ENCODE data around the gene ITPK1. TPM values are rescaled to one million over a fixed set of nuclear protein-coding genes. Genes with fewer than 3 reads are reported as not detected.

Gene ITPK1
- total RNA-seq, 1 donor from 2014 or later = 112 TPM

DNA sequence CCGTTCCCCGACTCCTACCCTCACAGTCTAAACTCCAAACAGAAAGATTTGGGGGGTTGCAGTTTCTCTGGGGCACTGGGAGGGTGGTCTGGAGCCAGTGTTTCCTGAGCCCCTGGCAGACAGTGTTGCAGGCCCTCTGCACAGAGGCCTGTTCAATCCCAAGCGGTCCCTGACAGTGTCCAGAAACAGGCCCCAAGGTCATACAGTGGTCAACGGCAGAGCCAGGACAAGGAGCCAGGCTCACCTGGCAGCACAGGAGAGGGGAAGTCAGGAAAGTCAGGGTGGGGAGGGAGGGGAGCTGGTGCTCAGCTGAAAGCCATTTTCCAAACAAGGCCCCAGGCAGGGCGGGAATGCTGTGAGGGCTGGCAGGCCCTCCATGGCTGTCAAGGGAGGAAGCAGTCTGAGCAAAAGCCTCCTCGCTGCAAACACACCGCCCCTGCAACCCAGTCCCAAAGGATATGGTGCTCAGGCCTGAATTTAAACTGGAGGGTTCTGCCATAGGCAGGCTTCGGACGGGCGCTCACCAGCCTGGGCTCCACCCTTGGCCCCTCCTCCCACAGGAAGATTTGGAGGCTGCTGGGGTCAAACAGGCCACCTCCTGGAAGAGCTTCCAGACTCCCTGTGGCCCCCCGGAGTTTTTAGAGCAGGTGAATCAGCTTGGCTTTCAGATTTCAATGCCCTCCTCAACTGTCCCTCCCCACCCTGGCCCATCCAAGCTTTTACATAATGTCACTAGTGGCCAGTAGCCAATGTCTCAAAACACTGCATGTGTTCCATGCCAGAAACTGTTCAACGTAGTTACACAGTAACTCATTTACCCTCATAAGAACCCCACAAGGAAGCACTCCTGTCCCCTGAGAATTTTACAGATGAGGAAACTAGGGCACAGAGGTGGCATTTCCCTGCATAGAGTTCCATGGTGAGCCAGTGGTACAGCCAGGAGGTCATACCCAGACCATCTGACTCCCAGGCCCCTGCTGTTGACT is 151.3 kb downstream of the ITPK1 start:
- peak overlapping the region; percentile 86 for H3K27ac ChIP-seq (replicated peaks)
- H3K4me3 ChIP-seq = no peak overlapping the region
- H3K36me3 ChIP-seq = peaks cover 22% of the 10 kb centered on the region
- TF ChIP-seq CTCF (IDR thresholded peaks at IDR 0.05; ENCODE audit: borderline replicate concordance) = no peak
- H3K4me1 ChIP-seq = peaks cover 54% of the 10 kb centered on the region
- no peaks in the 10 kb centered on the region for H3K27me3 ChIP-seq (ENCODE audit: low read depth)
- H3K9me3 ChIP-seq (replicated peaks) = no peaks in the 10 kb centered on the region
- DNase-seq = peak; percentile 20
- intact Hi-C loops (cut with micrococcal nuclease) = no loop called here

DNA sequence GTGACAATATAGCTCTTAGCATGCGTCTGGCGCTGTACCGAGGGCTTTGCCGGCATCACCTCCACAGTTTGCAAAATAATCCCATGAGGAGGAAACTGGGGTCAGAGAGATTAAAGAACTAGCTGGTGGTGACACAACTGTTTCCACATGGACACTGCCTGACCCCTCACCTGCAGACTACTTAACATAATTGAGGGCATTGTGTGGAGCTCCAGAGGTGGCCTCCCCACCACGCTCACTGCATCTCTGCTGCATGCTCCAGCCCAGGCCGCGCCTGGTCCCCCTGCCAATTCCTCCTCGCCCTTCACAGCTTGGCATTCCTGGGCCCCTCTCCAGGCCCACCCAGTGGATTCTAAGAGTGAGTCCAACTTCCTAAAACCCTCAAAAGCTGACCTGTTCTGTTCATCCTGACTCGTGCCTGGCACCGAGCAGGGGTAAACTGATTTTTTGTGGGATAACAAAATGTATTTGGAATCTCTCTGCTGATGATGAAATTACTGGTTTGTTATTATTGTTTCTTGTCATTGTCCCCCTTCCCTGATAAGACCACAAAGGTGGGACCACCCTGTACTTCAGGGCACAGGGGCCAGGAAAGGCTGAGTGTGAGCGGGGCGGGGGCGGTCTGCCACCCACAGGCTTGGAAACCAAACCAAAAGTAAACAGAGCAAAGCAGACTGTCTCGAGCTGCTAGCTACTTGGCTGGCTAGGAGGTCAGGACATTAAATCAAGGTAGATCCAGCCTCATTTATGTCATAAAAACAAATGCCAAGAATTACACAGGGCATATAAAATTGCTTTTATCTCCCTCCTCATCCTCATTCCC is 152.2 kb downstream of the ITPK1 start:
- no peaks in the 10 kb centered on the region for H3K9me3 ChIP-seq (replicated peaks)
- peak overlapping the region; percentile 86 for H3K27ac ChIP-seq (replicated peaks)
- intact Hi-C loops (cut with micrococcal nuclease) = no loop called here
- no peak for TF ChIP-seq CTCF (IDR thresholded peaks at IDR 0.05; ENCODE audit: borderline replicate concordance)
- H3K36me3 ChIP-seq = peaks cover 23% of the 10 kb centered on the region
- H3K4me1 ChIP-seq = peaks cover 54% of the 10 kb centered on the region
- peak; percentile 15 for DNase-seq
- no peak overlapping the region for H3K4me3 ChIP-seq
- no peaks in the 10 kb centered on the region for H3K27me3 ChIP-seq (ENCODE audit: low read depth)

DNA sequence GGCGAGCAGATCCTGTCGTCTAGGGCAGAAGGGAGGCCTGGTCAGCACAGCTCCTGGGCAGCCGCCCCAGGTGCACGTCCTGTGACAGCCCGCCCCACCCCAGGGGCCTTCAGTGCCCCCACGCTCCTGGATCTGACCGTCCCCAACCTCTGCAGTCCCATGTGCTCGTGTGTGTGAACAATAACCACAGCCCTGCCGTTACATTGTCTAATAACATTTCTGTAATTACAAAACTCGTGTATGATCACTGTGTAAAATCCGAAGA is 153.0 kb downstream of the ITPK1 start:
- Histone ChIP-seq H3K27me3 (ENCODE audit: low read depth) (no peaks in the 10 kb centered on the region), H3K27ac (replicated peaks) (peak overlapping the region; percentile 86), H3K9me3 (replicated peaks) (no peaks in the 10 kb centered on the region), H3K4me3 (no peak overlapping the region), H3K4me1 (peaks cover 56% of the 10 kb centered on the region), H3K36me3 (peaks cover 31% of the 10 kb centered on the region)
- no peak for TF ChIP-seq CTCF (IDR thresholded peaks at IDR 0.05; ENCODE audit: borderline replicate concordance)
- DNase-seq = peak; percentile 5
- intact Hi-C loops (cut with micrococcal nuclease) = no loop called here

DNA sequence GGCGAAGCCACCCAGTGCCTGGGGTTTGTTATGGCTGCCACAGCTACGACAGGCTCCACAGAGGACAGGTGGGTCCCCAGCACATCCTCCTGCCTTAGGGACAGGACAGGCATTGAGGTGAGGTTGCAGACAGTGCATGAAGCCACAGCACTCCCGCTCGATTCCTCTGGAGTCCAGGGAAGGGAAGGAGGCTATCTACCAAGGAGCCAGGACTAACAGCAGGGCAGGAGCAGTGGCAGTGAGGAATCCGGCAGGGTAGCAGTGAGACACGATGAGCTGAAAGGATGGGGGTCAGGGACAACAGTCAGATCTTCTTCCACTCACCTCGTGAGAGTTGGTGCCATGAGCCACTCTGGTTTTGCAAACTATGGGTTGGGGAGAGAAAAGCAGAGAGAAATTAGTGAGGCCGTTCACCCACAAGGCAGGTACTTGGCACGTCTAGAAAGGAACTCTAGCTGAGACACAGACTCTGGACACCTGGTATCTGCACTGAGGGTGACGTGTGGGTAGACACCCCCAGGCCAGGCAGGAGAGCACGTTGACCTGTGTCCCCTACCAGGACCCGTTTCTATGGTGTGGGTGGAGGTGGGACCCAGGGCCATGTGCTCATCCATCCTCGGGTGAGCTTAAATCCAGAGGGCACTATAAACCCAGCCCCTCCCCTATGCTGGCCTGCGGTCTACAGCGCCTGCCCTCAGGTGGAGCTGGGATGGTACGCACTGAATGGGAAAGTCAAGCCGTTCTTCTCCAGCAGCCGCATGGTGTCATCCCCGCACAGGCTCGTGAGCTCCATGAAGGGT is 153.5 kb downstream of the ITPK1 start:
- H3K4me1 ChIP-seq = peaks cover 56% of the 10 kb centered on the region
- intact Hi-C loops (cut with micrococcal nuclease) = no loop called here
- no peak for DNase-seq
- no peak overlapping the region for H3K4me3 ChIP-seq
- no peaks in the 10 kb centered on the region for H3K27me3 ChIP-seq (ENCODE audit: low read depth)
- peak overlapping the region; percentile 86 for H3K27ac ChIP-seq (replicated peaks)
- H3K36me3 ChIP-seq = peaks cover 36% of the 10 kb centered on the region
- no peaks in the 10 kb centered on the region for H3K9me3 ChIP-seq (replicated peaks)
- TF ChIP-seq CTCF (IDR thresholded peaks at IDR 0.05; ENCODE audit: borderline replicate concordance) = no peak

DNA sequence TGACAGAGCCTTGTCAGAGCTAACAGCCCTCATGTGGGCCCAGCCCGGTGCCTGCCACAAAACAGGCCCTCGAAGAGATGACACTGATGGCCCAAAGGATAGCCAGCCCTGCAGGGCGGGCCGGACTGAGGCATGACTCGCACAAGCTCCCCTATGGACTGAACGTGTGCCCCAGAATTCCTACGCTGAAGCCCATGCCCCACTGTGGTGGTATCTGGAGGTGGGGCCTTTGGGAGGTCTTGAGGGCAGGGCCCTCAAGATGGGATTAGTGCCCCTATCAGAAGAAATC is 154.2 kb downstream of the ITPK1 start:
- Histone ChIP-seq H3K4me1 (peaks cover 56% of the 10 kb centered on the region), H3K4me3 (no peak overlapping the region), H3K27ac (replicated peaks) (no peak overlapping the region), H3K27me3 (ENCODE audit: low read depth) (no peaks in the 10 kb centered on the region), H3K36me3 (peaks cover 43% of the 10 kb centered on the region), H3K9me3 (replicated peaks) (no peaks in the 10 kb centered on the region)
- intact Hi-C loops (cut with micrococcal nuclease) = no loop called here
- peak; percentile 12 for DNase-seq
- TF ChIP-seq CTCF (IDR thresholded peaks at IDR 0.05; ENCODE audit: borderline replicate concordance) = no peak
